Spleen (tissue), 7 donors: ENCODE results near the gene LNX1.

Experiments
- CTCF ChIP-seq, 11 experiments: fragments of 200-600 bp in 7 of 11; fragments of 450-650 bp in 4 of 11; sonication (generic) in 4 of 11; IDR thresholded peaks in 8 of 11; conservative IDR thresholded peaks in 3 of 11; 1 replicate in 7 of 11; 2 replicates in 4 of 11; pipeline versions ENCODE4 v1.4.0 to v1.8.0; 2016 to 2021; ENCODE audit warnings: antibody characterized with exemption in 11 of 11, inconsistent platforms in 4 of 11, mild to moderate bottlenecking in 1 of 11
- POLR2A ChIP-seq, 3 donors: fragments of 450-650 bp; IDR thresholded peaks; one replicate each; pipeline ENCODE4 v1.5.1; 2017; ENCODE audit warnings: antibody characterized with exemption in 3 of 3, mild to moderate bottlenecking in 1 of 3
- donor health status: DM: no; HTN: no; CAD: no; lungs with moderate emphysema.
- donor health status: DM: no; HTN: no; CAD: no.
- donor health status: DM: no; HTN: no; CAD: no.

- TF ChIP-seq CTCF (IDR thresholded peaks at IDR 0.05 in 8 of 11, conservative IDR thresholded peaks at IDR 0.05 in 3 of 11): no peak
- TF ChIP-seq POLR2A (IDR thresholded peaks at IDR 0.05): no peak
Observed at GRCh38 chr4:53557669-53558064, 33.6 kb downstream of the LNX1 start.
